GM21619 (cell line): ENCODE results near the gene ZNF653.
"Not testable (repeated sequence)": the region's sequence is repeated elsewhere in the genome, so short reads cannot be mapped to it uniquely, and the experiment has no call there.

ENCODE experiments used
- ATAC-seq: cut with Tn5 transposase; IDR thresholded peaks from one replicate; pipeline ENCODE4 v1.9.1; 2021; ENCODE audit not compliant: unreplicated experiment

Gene ZNF653

DNA sequence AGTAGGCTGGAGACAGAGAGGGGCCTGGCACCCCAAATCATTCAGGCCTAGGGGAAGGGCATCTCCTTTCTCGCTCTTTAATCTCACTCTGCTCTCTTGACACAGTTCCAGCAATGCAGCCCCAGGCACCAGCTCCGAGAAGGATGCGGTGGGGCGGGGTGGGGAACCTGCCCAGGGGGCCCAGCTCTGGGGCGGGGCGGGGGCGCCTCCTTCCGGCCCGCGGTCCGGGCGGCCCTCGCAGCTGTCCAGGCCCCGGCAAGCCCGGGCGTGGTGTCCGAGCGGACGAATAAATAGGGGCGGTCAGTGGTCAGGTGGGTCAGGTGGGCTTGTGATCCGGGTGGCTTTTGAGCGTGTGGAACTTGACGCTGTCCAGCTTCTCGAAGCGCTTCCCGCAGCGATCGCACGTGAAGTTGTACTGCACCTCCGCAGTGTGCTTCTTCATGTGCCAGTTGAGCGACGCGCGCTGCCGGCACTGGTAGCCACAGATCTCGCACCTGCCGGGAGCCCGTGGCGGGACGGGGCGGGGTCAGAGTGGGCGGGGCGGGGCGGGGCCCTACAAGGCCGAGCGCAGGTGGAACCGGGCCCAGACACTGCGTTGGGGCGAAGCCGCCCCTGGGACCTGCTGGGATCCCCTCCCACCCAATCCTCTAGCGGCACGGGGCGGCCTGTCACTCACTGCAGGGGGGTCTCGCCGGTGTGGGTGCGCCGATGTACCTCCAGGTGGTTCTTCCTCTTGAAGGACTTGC lies 22.1 kb downstream of the ZNF653 start:
- ATAC-seq, result no peak

DNA sequence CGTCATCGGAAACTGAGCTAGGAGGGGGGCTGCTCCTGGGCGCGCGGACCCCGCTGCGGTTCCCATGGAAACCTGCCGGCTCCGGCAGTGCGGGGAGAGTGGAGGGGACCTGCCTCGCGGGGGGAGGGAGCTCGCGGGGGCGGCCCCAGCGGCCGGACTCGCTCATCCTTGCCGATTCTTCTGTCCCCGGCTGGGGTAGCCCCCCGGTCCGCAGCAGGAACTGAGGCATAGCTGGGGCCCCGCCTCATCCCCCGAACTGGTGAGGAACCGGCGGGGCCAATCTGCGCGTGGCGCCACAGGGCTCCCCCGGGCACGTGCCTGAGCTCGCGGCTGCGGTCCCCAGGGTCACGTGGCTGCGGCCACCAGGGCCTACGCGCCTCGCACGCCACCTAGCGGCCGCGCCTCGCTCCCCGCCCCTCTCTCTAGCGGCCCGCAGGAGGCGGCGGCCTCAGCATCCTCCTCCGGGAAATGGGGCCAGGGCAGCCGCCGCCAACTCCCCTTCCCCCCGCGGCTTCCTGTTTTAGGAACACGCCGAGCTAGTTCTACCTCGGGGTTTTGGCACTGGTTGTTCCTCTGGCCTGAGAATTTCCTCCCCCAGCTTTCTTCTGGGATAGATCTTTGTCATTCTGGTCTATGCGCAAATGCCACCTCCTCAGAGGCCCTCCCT lies 23.1 kb downstream of the ZNF653 start:
- ATAC-seq, result peak; percentile 53

DNA sequence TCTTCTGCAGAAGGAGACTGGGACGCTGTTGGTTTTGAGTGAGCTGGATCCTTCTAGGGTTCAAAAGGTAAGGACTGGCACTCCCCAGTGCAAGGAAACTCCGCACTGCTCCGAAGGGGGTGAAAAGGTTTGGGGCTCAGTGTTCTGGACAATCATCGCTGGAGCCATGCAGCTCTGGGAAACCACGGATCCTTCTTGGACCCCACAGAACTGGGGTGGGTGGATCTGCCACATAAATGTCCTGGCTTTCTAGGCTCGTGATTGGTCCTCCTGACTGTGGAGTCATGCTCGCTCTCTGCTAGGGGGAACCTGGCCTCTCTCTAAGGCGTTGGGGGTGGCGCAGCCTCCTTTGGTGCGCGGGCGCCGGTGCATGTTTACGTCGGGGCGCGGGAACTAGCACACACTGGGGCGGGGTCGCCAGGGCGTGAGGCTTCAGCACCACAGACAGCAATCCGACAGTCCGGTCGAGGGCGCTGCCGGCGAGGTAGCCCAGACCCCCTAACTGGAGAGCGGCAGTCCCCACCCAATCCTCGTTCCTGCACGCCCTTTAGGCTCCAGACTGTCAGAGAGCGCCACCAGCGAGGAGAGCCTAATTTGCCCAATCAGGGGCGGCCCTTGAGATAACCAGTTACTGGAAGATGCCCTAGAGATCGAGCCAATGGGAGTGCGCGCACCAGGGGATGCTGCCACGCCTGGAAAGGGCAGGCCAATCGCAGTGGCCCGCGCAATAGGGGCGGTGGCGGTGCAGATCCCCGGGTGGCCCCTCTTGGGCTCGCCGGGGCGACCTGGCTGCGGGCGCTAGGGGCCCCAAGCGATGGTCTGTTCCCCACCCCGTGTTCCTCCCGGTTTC lies 23.9 kb downstream of the ZNF653 start:
- peak; percentile 58 for ATAC-seq

DNA sequence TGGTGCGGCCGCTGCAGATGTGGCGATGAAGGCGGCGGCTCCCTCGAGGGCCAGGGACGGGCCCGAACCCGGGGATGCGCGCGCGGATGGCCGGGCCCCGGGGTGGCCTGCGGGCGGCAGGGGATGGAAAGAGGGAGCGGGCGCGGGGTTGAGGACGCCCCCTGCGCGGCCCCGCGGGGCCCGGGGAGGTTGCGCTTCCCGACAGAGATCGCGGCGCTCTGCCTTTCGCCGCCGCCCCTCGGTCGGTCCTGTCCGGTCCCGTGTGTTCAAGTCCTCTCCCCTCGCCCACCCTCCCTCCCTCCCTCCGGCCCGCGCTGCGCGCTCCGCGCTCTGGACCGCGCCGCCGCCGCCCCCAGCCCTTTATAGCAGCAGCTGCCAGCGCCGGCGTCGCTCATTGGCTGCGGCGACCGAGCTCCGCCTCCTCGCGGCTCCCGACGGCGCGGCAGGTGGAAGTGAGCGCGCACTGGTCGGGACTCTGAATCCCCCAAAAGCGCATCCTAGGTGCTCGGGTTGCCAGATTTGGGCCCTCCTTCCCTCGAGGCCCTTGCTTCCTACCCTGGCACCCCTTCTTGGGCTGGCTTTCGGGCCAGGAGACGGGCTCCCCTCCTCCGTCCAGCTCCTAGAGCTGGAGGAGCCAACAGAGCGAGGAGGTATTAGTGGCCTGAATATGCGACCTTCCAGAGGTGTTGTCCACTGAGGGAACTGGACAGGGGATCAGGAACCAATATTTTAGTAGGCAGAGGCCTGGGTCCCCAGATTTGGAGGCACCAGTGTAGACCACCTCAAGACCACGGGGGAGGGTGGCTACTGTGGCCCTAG lies 24.7 kb downstream of the ZNF653 start, which contains the start of gene ELAVL3:
Gene ELAVL3, minus strand, starts transcription at position 332 of the 819 bp plus-strand sequence. CDS start 438 bp downstream, outside the sequence.
- no peak for ATAC-seq

DNA sequence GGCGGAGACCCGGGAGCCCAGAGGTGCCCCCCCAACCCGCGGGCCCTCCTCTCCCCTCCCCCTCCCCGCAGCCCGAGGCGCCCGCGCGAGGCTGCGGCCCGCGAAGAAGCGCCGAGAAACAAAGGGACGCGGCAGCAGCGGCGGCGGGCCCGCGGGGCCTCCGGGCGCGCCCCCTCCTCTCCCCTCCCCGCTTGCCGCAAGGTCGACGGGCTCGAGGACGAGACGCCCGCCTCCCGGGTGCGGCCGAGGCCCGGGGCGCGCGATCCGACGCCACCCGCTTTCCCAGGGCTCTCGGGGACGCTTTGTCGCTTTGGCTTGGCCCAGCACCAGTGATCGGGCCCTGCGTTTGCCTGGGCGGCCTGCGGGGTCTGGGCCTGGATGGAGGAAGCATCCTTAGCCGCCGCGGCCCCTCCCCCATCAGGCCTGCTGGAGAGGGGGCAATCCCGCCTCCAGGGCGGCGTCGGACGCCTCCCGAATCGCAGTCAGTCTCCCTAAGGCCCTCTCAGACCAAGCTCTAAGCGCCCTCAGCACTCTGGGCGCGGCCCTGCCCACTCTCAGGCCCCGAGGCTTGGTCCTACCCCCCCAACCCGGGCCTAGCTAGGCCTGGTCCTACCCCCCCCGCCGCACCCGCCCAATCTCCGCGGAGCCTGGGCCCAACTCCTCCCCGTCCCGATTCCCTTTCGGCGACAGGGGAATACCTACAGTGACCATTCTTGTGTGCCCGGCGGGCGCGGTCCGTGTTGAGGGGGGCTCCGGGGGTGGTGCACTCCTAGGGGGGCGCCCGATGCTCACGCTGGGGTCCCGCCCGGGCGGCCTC lies 25.5 kb downstream of the ZNF653 start:
- no peak for ATAC-seq

DNA sequence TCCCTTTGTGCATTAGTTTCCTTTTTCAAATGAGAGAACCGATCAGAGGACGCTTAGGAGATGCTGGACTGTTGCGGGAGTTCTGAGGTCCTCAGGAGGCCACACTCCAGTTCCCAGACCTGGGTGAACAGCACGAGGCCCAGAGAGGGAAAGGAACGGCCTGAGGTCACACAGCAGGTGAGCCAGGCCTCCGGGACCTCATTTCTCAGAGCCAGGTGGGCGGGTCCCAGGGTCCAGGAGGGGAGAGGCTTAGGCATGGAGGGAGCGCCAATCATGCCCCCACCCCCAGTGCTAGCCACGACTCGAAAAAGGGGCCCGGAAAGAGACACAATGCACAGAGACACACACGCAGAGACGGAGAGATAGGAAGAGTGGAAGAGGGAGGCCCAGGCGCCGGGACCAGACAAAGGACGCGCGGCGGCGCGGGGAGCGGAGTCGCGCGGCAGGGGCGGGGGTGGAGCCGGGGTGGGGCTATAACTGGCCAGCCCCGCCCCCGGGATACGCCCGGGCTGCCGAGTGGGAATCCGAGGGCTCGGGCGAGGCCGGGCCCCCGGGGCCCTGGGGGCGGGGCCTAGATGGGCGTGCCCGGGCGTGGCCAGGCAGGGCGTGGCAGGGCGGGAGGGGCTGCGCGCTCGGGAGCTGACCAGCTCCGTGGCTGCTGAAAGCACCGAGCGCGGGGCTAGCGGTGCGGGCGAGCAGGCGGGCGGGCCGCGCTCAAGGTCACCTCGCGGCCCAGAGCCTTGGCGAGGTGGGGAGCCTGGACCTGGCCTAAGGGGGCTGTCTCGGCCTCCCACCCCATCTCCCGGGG lies 26.3 kb downstream of the ZNF653 start:
- ATAC-seq, result no peak

DNA sequence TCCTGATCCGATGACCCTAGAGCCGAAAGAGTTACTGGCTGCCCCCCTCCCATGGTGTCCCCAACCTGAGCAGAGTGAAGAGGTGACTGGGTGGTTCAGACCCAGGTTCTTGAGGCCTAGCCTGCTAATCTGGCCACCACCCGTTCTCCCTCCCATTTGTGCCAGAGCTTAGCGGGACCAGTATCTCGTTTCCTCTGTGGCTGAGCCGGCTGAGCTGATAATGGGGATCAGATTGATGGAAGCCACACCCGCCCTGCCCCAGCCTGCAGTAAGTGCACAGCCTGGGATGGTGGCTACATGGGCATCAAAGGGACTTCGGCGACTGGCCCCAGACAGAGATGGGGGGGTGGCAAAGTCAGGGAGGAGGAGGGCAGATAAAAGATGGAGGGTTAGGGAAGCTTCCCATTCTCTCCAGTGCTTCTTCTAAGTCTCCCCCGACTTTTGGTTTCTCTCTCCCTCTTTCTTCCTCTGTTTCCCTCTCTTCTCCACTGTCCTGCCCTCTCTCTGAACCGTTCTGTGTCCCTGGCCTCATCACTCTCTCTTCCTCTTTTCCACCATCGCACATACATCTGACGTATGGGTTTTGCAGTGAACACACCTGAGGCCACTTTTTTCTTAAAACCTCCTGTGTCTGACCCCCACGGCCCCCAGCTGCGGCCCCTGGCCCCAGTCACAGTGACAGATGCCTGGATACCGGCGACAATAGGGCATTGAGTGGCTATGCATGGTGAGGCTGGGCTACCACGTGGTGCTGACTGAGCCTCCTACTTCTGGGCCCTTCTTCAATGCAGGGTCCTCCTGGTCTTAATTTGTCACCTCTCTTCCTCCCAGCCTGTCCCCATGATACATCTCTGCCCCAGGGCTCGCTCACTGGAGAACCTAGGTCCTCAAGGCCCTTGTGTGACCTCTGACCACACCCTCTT lies 27.2 kb downstream of the ZNF653 start:
- ATAC-seq, result no peak

DNA sequence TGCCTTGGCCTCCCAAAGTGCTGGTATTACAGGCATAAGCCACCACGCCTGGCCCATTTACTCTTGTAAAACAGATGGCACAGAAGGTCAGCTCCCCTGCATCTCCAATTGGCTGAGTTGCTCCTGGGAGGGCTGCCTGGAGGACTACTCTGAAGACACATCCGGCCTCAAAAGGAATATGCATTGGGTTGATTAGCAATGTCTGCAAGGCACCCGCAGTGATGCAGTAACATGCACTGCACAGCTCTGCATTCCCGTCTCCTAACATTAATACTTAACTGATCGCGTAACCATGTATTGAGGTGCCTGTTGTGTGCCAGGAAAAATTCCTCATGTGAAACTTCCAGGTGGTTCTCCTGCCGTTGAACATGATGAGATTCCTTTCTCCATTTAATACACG lies 29.8 kb downstream of the ZNF653 start:
- no peak for ATAC-seq

DNA sequence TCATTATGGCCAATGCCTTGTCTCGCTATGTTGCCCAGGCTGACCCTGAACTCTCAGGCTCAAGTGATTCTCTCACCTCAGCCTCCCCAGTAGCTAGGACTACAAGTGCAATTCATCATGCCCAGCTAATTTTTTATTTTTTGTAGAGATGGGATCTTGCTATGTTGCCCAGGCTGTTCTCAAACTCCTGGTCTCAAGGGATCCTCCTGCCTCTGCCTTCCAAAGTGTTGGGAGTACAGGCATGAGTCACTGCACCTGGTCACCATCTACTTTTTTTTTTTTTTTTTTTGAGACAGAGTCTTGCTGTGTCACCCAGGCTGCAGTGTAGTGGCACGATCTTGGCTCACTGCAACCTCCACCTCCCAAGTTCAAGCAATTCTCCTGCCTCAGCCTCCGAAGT lies 30.3 kb downstream of the ZNF653 start:
- not testable (repeated sequence) for ATAC-seq

DNA sequence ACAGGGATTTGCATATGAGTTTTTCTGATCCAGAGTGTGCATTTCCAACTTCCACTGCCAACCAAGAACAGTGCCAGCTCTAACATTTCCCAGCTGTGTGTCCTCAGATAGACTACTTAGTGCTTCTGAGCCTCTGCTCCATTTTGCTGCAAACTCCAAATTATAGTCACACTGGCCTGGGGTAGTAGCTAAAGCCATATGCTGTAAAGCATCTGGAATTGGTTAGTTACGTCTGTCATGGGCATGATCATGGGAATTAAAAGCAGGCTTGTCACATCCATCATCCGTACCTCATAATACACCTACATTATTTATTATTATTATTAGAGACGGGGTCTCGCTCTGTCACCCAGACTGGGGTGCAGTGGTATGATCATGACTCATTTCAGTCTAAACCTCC lies 31.9 kb downstream of the ZNF653 start:
- no peak for ATAC-seq

DNA sequence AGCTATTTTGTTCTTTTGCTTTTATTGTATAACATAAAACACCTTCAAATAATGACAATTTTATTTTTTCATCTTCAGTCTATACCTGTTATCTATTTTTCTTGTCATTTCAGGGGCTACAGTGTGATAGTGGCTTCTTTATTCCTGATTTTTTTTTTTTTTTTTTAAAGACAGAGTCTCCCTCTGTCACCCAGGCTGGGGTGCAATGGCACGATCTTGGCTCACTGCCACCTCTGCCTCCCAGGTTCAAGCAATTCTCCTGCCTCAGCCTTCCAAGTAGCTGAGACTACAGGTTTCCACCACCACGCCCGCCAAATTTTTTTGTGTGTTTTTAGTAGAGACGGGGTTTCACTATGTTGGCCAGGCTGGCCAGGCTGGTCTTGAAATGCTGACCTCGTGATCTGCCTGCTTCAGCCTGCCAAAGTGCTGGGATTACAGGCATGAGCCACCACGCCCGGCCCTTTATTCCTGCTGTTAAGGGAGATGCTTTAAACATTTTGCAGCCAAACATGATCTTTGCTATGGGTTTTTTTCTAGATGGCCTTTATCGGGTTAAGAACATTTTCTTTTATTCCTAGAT lies 37.3 kb downstream of the ZNF653 start:
- ATAC-seq, result not testable (repeated sequence)

DNA sequence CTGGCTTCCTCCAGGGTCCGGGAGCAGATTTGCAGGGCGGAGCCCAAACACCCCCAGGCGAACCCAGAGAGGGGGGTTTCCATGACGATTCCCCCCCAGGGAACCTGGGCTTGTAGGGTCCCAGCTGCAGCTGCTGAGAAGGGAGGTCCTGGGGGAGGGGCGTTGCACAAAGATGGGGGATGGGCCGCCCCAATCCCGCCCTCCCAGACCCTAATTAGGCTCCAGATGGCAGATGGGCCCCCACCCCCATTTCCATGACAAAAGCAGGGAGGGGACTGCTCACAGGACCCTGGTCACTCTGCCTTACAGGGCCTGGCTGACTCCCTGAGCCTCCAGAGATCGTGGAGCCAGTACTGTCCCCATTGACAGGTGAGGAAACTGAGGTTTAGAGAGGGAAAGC lies 40.0 kb downstream of the ZNF653 start:
- no peak for ATAC-seq

DNA sequence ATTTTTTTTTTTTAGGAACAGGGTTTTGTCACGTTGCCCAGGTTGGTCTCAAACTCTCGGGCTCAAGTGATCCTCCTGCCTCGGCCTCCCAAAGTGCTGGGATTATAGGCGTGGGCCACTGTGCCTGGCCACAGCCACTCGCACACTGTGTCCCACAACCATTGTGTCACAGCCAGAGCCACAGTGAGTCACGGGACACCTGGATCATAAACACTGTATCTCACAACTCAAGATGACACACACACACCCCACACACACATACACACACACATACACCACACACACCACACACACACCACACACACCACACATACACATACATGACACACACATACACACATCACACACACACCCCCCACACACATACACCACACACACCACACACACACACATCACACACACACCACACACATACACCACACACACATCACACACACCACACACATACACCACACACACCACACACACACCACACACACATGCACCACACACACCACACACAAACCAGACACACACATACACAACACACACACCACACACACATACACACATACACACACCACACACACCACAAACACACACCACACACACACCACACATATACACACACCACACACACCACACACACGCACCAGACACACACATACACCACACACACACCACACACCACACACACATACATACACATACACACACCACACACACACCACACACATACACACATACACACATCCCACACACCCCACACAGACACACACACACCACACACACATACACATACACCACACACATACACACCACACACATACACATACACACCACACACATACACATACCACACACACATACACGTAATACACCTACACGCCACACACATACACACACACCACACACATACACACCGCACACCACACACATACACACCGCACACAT lies 41.0 kb downstream of the ZNF653 start:
- ATAC-seq, result no peak

DNA sequence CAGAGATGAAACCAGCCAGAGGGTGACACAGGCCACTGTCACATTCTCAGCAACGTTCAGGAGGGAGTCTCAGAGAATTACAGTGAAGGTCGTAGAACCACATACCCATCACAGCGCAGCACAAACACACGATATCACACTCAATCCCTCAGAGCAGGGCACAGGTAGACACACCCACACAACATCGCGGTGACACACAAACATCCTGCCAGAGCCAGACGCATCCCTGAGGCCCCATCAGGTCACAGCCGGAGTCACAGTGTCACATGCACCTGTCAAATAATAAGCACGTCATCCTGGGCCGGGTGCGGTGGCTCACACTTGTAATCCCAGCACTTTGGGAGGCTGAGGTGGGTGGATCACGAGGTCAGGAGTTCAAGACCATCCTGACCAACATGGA lies 42.2 kb downstream of the ZNF653 start:
- no peak for ATAC-seq

DNA sequence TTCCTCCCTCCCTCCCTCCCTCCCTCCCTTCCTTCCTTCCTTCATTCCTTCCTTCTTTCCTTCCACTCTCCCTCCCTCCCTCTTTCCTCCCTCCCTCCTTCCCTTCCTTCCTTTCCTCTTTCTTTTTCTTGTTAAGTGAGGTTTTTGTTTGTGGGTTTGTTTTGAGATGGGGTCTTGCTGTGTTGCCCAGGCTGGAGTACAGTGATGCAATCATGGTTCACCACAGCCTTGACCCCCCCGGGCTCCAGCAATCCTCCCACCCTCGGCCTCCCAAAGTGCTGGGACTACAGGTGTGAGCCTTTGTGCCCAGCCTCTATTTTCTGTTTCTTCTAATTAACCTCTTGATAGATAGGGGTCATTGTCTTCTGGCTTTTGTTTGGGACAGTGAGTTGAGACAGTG lies 44.2 kb downstream of the ZNF653 start:
- no peak for ATAC-seq

DNA sequence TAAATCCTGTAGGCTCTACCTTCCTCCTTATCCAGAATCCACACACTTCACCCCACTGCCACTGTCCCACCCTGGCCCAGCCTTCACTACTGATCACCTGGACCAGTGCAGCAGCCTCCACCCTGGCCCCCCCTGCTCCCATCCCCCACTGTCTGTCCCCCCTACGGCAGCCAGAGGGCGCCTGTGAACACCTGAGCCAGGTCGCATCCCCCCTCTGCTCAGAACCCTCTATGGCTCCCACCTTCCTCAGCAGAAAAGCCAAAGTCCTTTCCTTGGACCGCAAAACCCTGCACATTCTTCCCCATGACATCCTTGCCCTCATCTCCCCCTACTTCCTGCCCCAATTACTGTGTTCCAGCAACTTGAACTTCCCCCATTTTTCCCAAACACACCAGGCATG lies 45.4 kb downstream of the ZNF653 start:
- no peak for ATAC-seq

DNA sequence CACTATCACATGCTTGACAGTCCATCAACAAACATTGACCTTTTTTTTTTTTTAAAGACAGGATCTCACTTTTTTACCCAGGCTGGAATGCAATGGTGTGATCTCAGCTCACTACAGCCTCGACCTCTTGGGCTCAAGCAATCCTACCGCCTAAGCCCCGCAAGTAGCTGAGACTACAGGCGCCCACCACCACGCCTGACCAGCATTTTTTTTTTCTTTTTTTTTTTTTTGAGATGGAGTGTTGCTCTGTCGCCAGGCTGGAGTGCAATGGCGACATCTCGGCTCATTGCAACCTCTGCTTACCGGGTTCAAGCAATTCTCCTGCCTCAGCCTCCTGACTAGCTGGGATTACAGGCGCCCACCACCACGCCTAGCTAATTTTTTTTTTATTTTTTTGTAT lies 46.7 kb downstream of the ZNF653 start:
- ATAC-seq, result not testable (repeated sequence)
